ENCODE data around the gene TTC4. TPM values are rescaled to one million over a fixed set of nuclear protein-coding genes. Genes with fewer than 3 reads are reported as not detected.

Gene TTC4
- total RNA-seq, 2 donors from 2014 or later: 9.1 to 9.7 TPM

DNA sequence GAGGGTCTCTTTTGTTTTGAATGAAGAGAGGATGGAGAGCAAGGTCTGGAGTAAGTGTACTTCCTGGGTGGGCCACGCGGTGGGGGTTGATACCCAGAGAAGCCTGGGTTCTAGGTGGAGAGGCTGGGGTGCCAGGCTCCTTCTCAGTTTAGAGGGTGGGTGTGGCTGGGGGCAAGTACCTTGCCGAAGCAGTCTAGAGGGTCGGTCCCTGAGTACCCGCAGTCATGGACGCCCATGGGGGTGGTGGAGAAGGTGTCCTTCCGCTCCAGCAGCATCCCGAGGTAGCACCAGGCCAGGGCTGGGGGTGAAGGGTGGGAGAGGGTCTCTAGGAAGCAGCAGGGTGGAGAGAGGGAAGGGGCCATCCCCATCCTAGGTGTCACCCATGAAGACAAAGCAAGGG is 71.1 kb downstream of the TTC4 start:
- H3K4me1 Mint-ChIP-seq: peaks cover 12% of the 10 kb centered on the region
- ATAC-seq (no peak), DNase-seq (no peak)
- H3K36me3 Mint-ChIP-seq (ENCODE audit: low read depth): peaks cover 12% of the 10 kb centered on the region
- no peak overlapping the region for H3K4me3 Mint-ChIP-seq
- no peaks in the 10 kb centered on the region for H3K27me3 Mint-ChIP-seq
- H3K9me3 ChIP-seq (ENCODE audit: control insufficient read depth, low read length, poor library complexity, severe bottlenecking): no peaks in the 10 kb centered on the region
- peak overlapping the region; percentile 45 for H3K27ac Mint-ChIP-seq

DNA sequence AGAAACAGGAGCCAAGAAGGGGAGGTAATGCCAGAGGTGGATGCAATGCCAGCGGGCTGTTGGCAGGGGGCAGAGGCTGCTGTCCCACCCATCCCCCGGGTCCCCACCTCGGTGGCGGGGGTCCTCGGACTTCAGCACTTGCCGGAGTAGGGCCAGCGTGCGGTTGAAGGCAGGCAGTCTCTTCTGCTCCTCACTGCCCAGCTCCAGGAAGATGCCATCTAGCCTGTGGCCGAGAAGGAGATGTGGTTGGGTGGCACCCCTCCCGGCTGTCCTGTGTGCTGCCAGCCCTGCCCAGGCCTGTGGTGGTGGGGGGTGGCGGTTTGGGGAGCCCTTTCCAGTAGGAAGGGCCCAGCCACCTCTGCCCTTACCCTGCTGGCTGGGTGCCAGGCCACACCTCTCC is 71.9 kb downstream of the TTC4 start:
- peak overlapping the region; percentile 45 for H3K27ac Mint-ChIP-seq
- no peak for ATAC-seq
- peaks cover 12% of the 10 kb centered on the region for H3K36me3 Mint-ChIP-seq (ENCODE audit: low read depth)
- H3K9me3 ChIP-seq (ENCODE audit: control insufficient read depth, low read length, poor library complexity, severe bottlenecking): no peaks in the 10 kb centered on the region
- H3K27me3 Mint-ChIP-seq: no peaks in the 10 kb centered on the region
- H3K4me3 Mint-ChIP-seq: no peak overlapping the region
- H3K4me1 Mint-ChIP-seq: peaks cover 11% of the 10 kb centered on the region
- DNase-seq: no peak

DNA sequence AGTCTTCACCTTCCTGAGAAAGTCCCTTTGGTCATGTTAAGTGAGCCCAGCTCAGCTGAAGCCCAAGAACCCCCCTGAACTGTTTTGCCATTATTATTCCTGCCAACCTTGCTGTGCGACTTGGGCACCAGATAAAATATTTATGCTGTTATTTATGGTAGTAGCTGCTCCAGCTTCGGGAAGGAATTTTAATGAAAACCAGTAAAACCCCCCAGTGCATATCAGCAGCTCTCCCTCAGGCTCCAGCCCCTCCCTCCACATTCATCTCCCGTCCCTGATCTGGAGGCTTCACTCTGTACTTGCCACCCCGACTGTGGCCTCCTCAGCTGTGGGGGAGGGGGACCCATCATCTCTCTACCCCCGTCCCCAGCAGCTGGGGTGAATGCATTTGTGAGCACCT is 72.8 kb downstream of the TTC4 start:
- peak overlapping the region; percentile 74 for H3K27ac Mint-ChIP-seq
- no peaks in the 10 kb centered on the region for H3K9me3 ChIP-seq (ENCODE audit: control insufficient read depth, low read length, poor library complexity, severe bottlenecking)
- no peak overlapping the region for H3K4me3 Mint-ChIP-seq
- peaks cover 11% of the 10 kb centered on the region for H3K4me1 Mint-ChIP-seq
- no peak for DNase-seq
- H3K27me3 Mint-ChIP-seq: no peaks in the 10 kb centered on the region
- ATAC-seq: no peak
- peaks cover 8% of the 10 kb centered on the region for H3K36me3 Mint-ChIP-seq (ENCODE audit: low read depth)

DNA sequence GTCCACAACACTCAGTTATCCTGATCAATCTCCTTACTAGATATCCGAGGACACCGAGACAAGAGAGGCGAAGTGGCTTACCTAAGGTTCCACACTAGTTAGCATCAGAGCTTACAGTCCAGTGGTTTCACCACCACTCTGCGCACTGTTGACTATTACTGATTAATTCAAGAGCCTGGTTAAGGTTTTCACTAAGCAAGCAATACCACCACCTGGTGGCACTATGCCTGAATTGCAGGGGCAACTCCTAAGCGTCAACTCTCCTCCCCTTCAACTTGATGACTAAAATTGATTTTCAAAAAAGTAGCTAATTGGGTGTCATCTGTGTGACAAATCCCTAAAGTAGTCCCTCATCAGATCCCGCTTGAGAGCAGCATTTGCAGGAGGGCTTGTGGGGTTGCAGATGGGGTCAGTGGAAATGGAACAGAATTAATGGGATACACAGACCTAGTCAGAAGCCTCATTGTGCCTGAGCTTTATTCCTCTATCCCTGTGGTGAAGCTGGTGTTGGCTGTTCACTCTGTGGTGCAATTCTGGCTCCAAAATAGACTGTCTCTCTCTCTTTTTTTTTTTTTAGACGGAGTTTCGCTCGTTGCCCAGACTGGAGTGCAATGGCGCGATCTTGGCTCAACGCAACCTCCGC is 76.3 kb downstream of the TTC4 start:
- Mint-ChIP-seq H3K4me1 (peaks cover 21% of the 10 kb centered on the region), H3K27ac (no peak overlapping the region), H3K4me3 (no peak overlapping the region), H3K27me3 (no peaks in the 10 kb centered on the region), H3K36me3 (ENCODE audit: low read depth) (peaks cover 5% of the 10 kb centered on the region)
- no peaks in the 10 kb centered on the region for H3K9me3 ChIP-seq (ENCODE audit: control insufficient read depth, low read length, poor library complexity, severe bottlenecking)
- ATAC-seq (no peak), DNase-seq (no peak)

Other genes starting within 250 kb of the TTC4 start
- gene ACOT11, start 167.6 kb upstream of the TTC4 start, total RNA-seq: under 1 TPM; 0.67 to 0.78 TPM
- not detected for gene FAM151A, start 92.3 kb upstream of the TTC4 start, total RNA-seq
- under 1 TPM; 0.37 to 0.77 TPM for gene MROH7, start 74.1 kb upstream of the TTC4 start, total RNA-seq
- gene PARS2, start 48.7 kb downstream of the TTC4 start, total RNA-seq: under 1 TPM; 0.37 to 0.80 TPM
- gene TTC22, start 85.5 kb downstream of the TTC4 start, total RNA-seq: 10 to 100 TPM; 10.4 to 11.2 TPM
- 1 to 10 TPM; 1.6 to 2.8 TPM for gene DHCR24, start 171.3 kb downstream of the TTC4 start, total RNA-seq

Measured in T-helper 17 cell (primary cell).